ENCODE results near the gene PPP2R5B.
A peak's percentile ranks its signal among the peaks of the same experiment; 100 is the strongest.

The PPP2R5B gene

GRCh38 chr11:64890522-64890939 lies 34.0 kb upstream of the PPP2R5B start:
- DNase-seq: no peak

GRCh38 chr11:64891215-64891848 lies 33.2 kb upstream of the PPP2R5B start:
- no peak for DNase-seq

- DNase-seq: no peak
Measured at GRCh38 chr11:64891880-64892279, 32.6 kb upstream of the PPP2R5B start.

- DNase-seq: no peak
Measured at GRCh38 chr11:64892411-64892831, 32.1 kb upstream of the PPP2R5B start.

- DNase-seq: no peak
Measured at GRCh38 chr11:64892838-64893193, 31.7 kb upstream of the PPP2R5B start.

- no peak for DNase-seq
Measured at GRCh38 chr11:64893194-64894069, 31.1 kb upstream of the PPP2R5B start.

GRCh38 chr11:64894070-64894811 lies 30.2 kb upstream of the PPP2R5B start:
- DNase-seq: peak; percentile 95

GRCh38 chr11:64894812-64895452 lies 29.6 kb upstream of the PPP2R5B start:
- no peak for DNase-seq

- DNase-seq: no peak
Measured at GRCh38 chr11:64896448-64897022, 28.0 kb upstream of the PPP2R5B start.

- no peak for DNase-seq
Measured at GRCh38 chr11:64897381-64898075, 27.0 kb upstream of the PPP2R5B start.

- no peak for DNase-seq
Measured at GRCh38 chr11:64898076-64898445, 26.4 kb upstream of the PPP2R5B start.

- DNase-seq: no peak
Measured at GRCh38 chr11:64898541-64898940, 25.9 kb upstream of the PPP2R5B start.

GRCh38 chr11:64900263-64900678 lies 24.2 kb upstream of the PPP2R5B start:
- DNase-seq: peak; percentile 57

GRCh38 chr11:64900774-64901173 lies 23.7 kb upstream of the PPP2R5B start:
- no peak for DNase-seq

GRCh38 chr11:64902102-64902900 lies 22.2 kb upstream of the PPP2R5B start:
- no peak for DNase-seq

GRCh38 chr11:64903291-64903833 lies 21.1 kb upstream of the PPP2R5B start:
- no peak for DNase-seq

GRCh38 chr11:64905516-64906313 lies 18.8 kb upstream of the PPP2R5B start:
- DNase-seq: no peak

GRCh38 chr11:64906314-64906635 lies 18.2 kb upstream of the PPP2R5B start:
- no peak for DNase-seq

- DNase-seq: no peak
Measured at GRCh38 chr11:64908766-64909165, 15.7 kb upstream of the PPP2R5B start.

GRCh38 chr11:64909653-64910343 lies 14.7 kb upstream of the PPP2R5B start:
- no peak for DNase-seq
